H1 (cell line): ENCODE results near the gene LONP2. TPM values are rescaled to one million over a fixed set of nuclear protein-coding genes. Genes with fewer than 3 reads are reported as not detected.

Experiments
- CEBPB ChIP-seq: IDR thresholded peaks from 2 replicates; pipeline ENCODE4 v1.6.1; 2012; ENCODE audit warnings: low read depth, low read length
- EP300 ChIP-seq, 2 experiments: IDR thresholded peaks; 1 replicate in 1 of 2; 2 replicates in 1 of 2; pipeline ENCODE4 v1.6.1; 2011 to 2012; ENCODE audit warnings: low read depth in 2 of 2, low read length in 2 of 2, mild to moderate bottlenecking in 2 of 2, borderline replicate concordance in 1 of 2, inconsistent platforms in 1 of 2, moderate library complexity in 1 of 2
- PHF8 ChIP-seq: fragments of 200-600 bp; sonication (generic); conservative IDR thresholded peaks from 2 replicates; pipeline ENCODE4 v1.7.1; 2012; ENCODE audit warnings: low read depth, mild to moderate bottlenecking, inconsistent platforms, low read length, moderate library complexity
- POU5F1 ChIP-seq: IDR thresholded peaks from 2 replicates; pipeline ENCODE4 v1.6.1; 2011; ENCODE audit warnings: low read depth, mild to moderate bottlenecking, low read length, moderate library complexity
- polyA plus RNA-seq, 7 experiments: library from polyadenylated mRNA; depleted of rRNA in 3 of 7; stranded (reverse) in 5 of 7; unstranded in 2 of 7; fragments of >200 nt in 5 of 7; fragments of 200-250 nt in 2 of 7; gene quantifications; 1 replicate in 5 of 7; 2 replicates in 1 of 7; 4 replicates in 1 of 7; pipeline versions ENCODE4 v1.2.1 to v1.2.3, GENCODE V29; 2011 to 2013; ENCODE audit warnings: missing spikeins in 2 of 7, mixed read lengths in 2 of 7
- total RNA-seq: library from RNA; stranded (reverse); fragmentation: NEBNext Ultra II Directional; extraction: Animal tissue kit (Norgen Biotek cat#: 25700); gene quantifications from 2 replicates; pipeline ENCODE4 v1.2.1, GENCODE V29; 2021
- TF ChIP-seq, protein P1 (sequence below), 3 experiments: IDR thresholded peaks; 1 replicate in 2 of 3; 2 replicates in 1 of 3; pipeline versions ENCODE4 v1.5.1 to v1.6.1; 2011; ENCODE audit warnings: low read length in 3 of 3, mild to moderate bottlenecking in 3 of 3, inconsistent platforms in 2 of 3, low read depth in 1 of 3, moderate library complexity in 1 of 3; ENCODE audit not compliant: insufficient read depth in 1 of 3; ENCODE audit errors: control extremely low read depth in 1 of 3

The LONP2 gene
- total and polyA plus RNA-seq, 2 of the 8 experiments (the other 6 are each of a cell fraction or from before 2014, with no cell fraction given), result 8.1 to 23.1 TPM

DNA sequence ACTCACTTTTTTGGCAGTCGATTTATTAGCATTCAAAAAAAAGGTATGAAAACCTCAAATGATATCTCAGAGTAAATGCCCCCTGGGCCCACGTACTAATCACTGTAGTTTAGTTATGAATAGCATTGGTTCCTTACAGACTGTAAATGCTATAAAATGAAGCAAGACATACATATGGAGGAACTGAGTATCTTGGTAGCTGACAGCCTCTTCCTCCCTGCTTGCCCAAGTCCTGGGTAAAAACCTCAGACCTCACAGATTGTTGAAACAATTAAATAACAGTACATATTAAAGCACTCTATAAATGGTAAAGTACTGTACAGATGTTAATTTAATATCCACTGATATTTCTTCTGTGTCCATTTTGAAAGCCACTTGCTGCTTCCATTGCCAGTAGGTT lies 36.4 kb downstream of the LONP2 start (continued):
- TF ChIP-seq PHF8 (no peak), POU5F1 (no peak), EP300 (IDR thresholded peaks at IDR 0.05; ENCODE audit: borderline replicate concordance in 1 of 2, low read depth in 2 of 2, low read length in 2 of 2) (no peak), CEBPB (no peak)
- TF ChIP-seq, protein P1, sequence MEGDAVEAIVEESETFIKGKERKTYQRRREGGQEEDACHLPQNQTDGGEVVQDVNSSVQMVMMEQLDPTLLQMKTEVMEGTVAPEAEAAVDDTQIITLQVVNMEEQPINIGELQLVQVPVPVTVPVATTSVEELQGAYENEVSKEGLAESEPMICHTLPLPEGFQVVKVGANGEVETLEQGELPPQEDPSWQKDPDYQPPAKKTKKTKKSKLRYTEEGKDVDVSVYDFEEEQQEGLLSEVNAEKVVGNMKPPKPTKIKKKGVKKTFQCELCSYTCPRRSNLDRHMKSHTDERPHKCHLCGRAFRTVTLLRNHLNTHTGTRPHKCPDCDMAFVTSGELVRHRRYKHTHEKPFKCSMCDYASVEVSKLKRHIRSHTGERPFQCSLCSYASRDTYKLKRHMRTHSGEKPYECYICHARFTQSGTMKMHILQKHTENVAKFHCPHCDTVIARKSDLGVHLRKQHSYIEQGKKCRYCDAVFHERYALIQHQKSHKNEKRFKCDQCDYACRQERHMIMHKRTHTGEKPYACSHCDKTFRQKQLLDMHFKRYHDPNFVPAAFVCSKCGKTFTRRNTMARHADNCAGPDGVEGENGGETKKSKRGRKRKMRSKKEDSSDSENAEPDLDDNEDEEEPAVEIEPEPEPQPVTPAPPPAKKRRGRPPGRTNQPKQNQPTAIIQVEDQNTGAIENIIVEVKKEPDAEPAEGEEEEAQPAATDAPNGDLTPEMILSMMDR (IDR thresholded peaks at IDR 0.05; ENCODE audit: control extremely low read depth in 1 of 3, insufficient read depth in 1 of 3, low read depth in 1 of 3, low read length in 3 of 3), result no peak
- TF ChIP-seq, all 59 proteins: peak for 0
